GM21390 (cell line): ENCODE data around the gene BBOX1.
"Not testable (repeated sequence)": the region's sequence is repeated elsewhere in the genome, so short reads cannot be mapped to it uniquely, and the experiment has no call there.

Experiments
- ATAC-seq: cut with Tn5 transposase; IDR thresholded peaks from one replicate; pipeline ENCODE4 v1.9.1; 2021; ENCODE audit not compliant: unreplicated experiment

The BBOX1 gene

GRCh38 chr11:27174672-27175210, 134.1 kb downstream of the BBOX1 start:
- no peak for ATAC-seq

GRCh38 chr11:27175562-27175961, 134.9 kb downstream of the BBOX1 start:
- not testable (repeated sequence) for ATAC-seq
